SK-N-SH (cell line): ENCODE results near the gene AFAP1L1. TPM values are rescaled to one million over a fixed set of nuclear protein-coding genes. Genes with fewer than 3 reads are reported as not detected.

Experiments
- CTCF ChIA-PET: fragments of 300-600, 350-600 bp; formaldehyde crosslinking; extraction: SDS; loops from one replicate; lab custom pipeline; 2021; lab: Yijun Ruan, JAX
- POLR2A ChIA-PET: fragments of 350-600 bp; sonication (Branson Sonifier 250); formaldehyde crosslinking; extraction: SDS; loops from one replicate; lab custom pipeline; 2020; ENCODE audit warnings: antibody characterized with exemption, inconsistent platforms; lab: Yijun Ruan, JAX
- DNase-seq: peaks from one replicate; pipeline ENCODE4 v3.0.0; 2012
- H2AFZ ChIP-seq: fragments of 200-600 bp; sonication (generic); 2 replicates; pipeline ENCODE4 v1.8.1; 2016; ENCODE audit warnings: antibody characterized with exemption, mild to moderate bottlenecking, low read depth
- H3F3A ChIP-seq: fragments of 200-600 bp; sonication (generic); replicated peaks from 2 replicates; pipeline ENCODE3; 2016; ENCODE audit warnings: antibody characterized with exemption, mild to moderate bottlenecking; ENCODE audit not compliant: insufficient read depth
- H3K27ac ChIP-seq, 2 experiments: fragments of 200-500 bp in 1 of 2; fragments of 200-600 bp in 1 of 2; sonication (Bioruptor generic) in 1 of 2; sonication (generic), shearing (Covaris generic) in 1 of 2; 2 replicates each; pipeline versions ENCODE4 v1.5.1 to v1.6.1; 2014 to 2016; ENCODE audit warnings: low read depth in 2 of 2, inconsistent platforms in 1 of 2, low read length in 1 of 2, mild to moderate bottlenecking in 1 of 2, mixed read lengths in 1 of 2
- H3K27me3 ChIP-seq: fragments of 200-600 bp; sonication (generic), shearing (Covaris generic); 2 replicates; pipeline ENCODE4 v1.6.1; 2016; ENCODE audit warnings: mixed run types; ENCODE audit not compliant: insufficient read depth
- H3K36me3 ChIP-seq, 2 experiments: fragments of 200-500 bp in 1 of 2; fragments of 200-600 bp in 1 of 2; sonication (Bioruptor generic) in 1 of 2; sonication (generic) in 1 of 2; replicated peaks in 1 of 2; 2 replicates each; pipeline versions ENCODE3 to v1.5.1; 2014 to 2016; ENCODE audit warnings: low read length in 1 of 2, mild to moderate bottlenecking in 1 of 2; ENCODE audit not compliant: insufficient read depth in 2 of 2, control insufficient read depth in 1 of 2
- H3K4me1 ChIP-seq, 2 experiments: fragments of 200-500 bp in 1 of 2; fragments of 200-600 bp in 1 of 2; sonication (Bioruptor generic) in 1 of 2; sonication (generic), shearing (Covaris generic) in 1 of 2; 2 replicates each; pipeline versions ENCODE4 v1.5.1 to v1.6.1; 2014 to 2016; ENCODE audit warnings: low read depth in 1 of 2, low read length in 1 of 2, mixed run types in 1 of 2; ENCODE audit not compliant: insufficient read depth in 2 of 2, control insufficient read depth in 1 of 2
- H3K4me2 ChIP-seq: fragments of 200-600 bp; sonication (generic), shearing (Covaris generic); 2 replicates; pipeline ENCODE4 v1.6.1; 2017; ENCODE audit warnings: mixed run types
- H3K4me3 ChIP-seq, 2 experiments: fragments of 200-500 bp in 1 of 2; fragments of 200-600 bp in 1 of 2; sonication (Bioruptor generic) in 1 of 2; sonication (generic), shearing (Covaris generic) in 1 of 2; 2 replicates each; pipeline versions ENCODE4 v1.5.1 to v1.8.1; 2014 to 2016; ENCODE audit warnings: low read depth in 2 of 2, inconsistent platforms in 1 of 2, low read length in 1 of 2, mild to moderate bottlenecking in 1 of 2, mixed read lengths in 1 of 2, moderate library complexity in 1 of 2
- H3K79me2 ChIP-seq: fragments of 200-600 bp; sonication (generic); 2 replicates; pipeline ENCODE4 v1.8.1; 2017; ENCODE audit warnings: mild to moderate bottlenecking; ENCODE audit not compliant: insufficient read depth
- H3K9ac ChIP-seq: fragments of 200-600 bp; sonication (generic); 2 replicates; pipeline ENCODE4 v1.6.1; 2017; ENCODE audit warnings: mixed run types
- H3K9me2 ChIP-seq: fragments of 200-600 bp; sonication (generic); 2 replicates; pipeline ENCODE4 v1.6.1; 2017; ENCODE audit warnings: mixed run types
- H3K9me3 ChIP-seq: fragments of 200-600 bp; sonication (generic); 2 replicates; pipeline ENCODE4 v1.6.1; 2017; ENCODE audit warnings: mixed run types, mild to moderate bottlenecking, moderate library complexity
- H4K20me1 ChIP-seq: fragments of 200-600 bp; sonication (generic); 2 replicates; pipeline ENCODE4 v1.6.1; 2017; ENCODE audit warnings: mild to moderate bottlenecking, mixed run types; ENCODE audit not compliant: insufficient read depth
- CHD2 ChIP-seq: fragments of 150-350 bp; IDR thresholded peaks from 2 replicates; pipeline ENCODE4 v1.6.1; 2018; ENCODE audit warnings: low read length; ENCODE audit not compliant: partially characterized antibody
- CTCF ChIP-seq: fragments of 200-600 bp; sonication (generic); IDR thresholded peaks from 2 replicates; pipeline ENCODE4 v1.6.1; 2017; ENCODE audit warnings: antibody characterized with exemption, mild to moderate bottlenecking, moderate library complexity
- EZH2phosphoT487 ChIP-seq: fragments of 200-600 bp; sonication (generic); IDR thresholded peaks from 2 replicates; pipeline ENCODE4 v1.6.1; 2017; ENCODE audit warnings: low read depth, mixed run types, mild to moderate bottlenecking, antibody characterized with exemption, moderate library complexity, borderline replicate concordance
- FOXJ3 ChIP-seq: sonication (generic); formaldehyde crosslinking; IDR thresholded peaks from 2 replicates; pipeline ENCODE4 v1.5.1; 2020; ENCODE audit warnings: mild to moderate bottlenecking, missing genetic modification reagents
- FOXM1 ChIP-seq: IDR thresholded peaks from 2 replicates; pipeline ENCODE4 v1.4.0; 2012; ENCODE audit warnings: low read depth, mild to moderate bottlenecking
- GATA2 ChIP-seq: sonication (generic); formaldehyde crosslinking; IDR thresholded peaks from 2 replicates; pipeline ENCODE4 v1.5.0; 2020; ENCODE audit warnings: mild to moderate bottlenecking, missing genetic modification reagents
- MAX ChIP-seq: IDR thresholded peaks from 2 replicates; pipeline ENCODE4 v1.4.0; 2012; ENCODE audit warnings: low read depth
- MEF2A ChIP-seq: IDR thresholded peaks from 2 replicates; pipeline ENCODE4 v1.4.0; 2012; ENCODE audit warnings: low read depth, borderline replicate concordance
- NFIC ChIP-seq: IDR thresholded peaks from 2 replicates; pipeline ENCODE4 v1.4.0; 2012; ENCODE audit warnings: borderline replicate concordance
- POLR2AphosphoS5 ChIP-seq: IDR thresholded peaks from 2 replicates; pipeline ENCODE4 v1.6.1; 2012; ENCODE audit warnings: low read depth, low read length
- REST ChIP-seq: IDR thresholded peaks from 2 replicates; pipeline ENCODE4 v1.6.1; 2012; ENCODE audit warnings: mild to moderate bottlenecking, low read depth, low read length, moderate library complexity
- SIN3A ChIP-seq: IDR thresholded peaks from 2 replicates; pipeline ENCODE4 v1.6.1; 2012; ENCODE audit warnings: low read depth, mild to moderate bottlenecking, low read length, moderate library complexity, borderline replicate concordance
- SMC3 ChIP-seq: IDR thresholded peaks from 2 replicates; pipeline ENCODE4 v1.6.1; 2012; ENCODE audit warnings: low read depth, low read length, improper control_type of control experiment
- TAF1 ChIP-seq: IDR thresholded peaks from 2 replicates; pipeline ENCODE4 v1.6.1; 2012; ENCODE audit warnings: low read depth, mild to moderate bottlenecking, low read length, moderate library complexity, borderline replicate concordance
- TCF12 ChIP-seq: IDR thresholded peaks from 2 replicates; pipeline ENCODE4 v1.4.0; 2012
- USF1 ChIP-seq: IDR thresholded peaks from 2 replicates; pipeline ENCODE4 v1.4.0; 2012; ENCODE audit warnings: low read depth, borderline replicate concordance
- USF2 ChIP-seq: fragments of 150-350 bp; IDR thresholded peaks from 2 replicates; pipeline ENCODE4 v1.6.1; 2017; ENCODE audit warnings: antibody characterized with exemption, low read length, low read depth, borderline replicate concordance
- WGBS: methylation state at CpG from one replicate; pipeline ENCODE4 v1.1.6; 2017; ENCODE audit warnings: low lambda C conversion rate; 5-methylcytosine and 5-hydroxymethylcytosine counted together
- polyA plus RNA-seq, 3 experiments: library from polyadenylated mRNA; depleted of rRNA; stranded (reverse); fragments of >200 nt; gene quantifications; 2 replicates each; pipeline ENCODE4 v1.2.3, GENCODE V29; 2012

The AFAP1L1 gene
- polyA plus RNA-seq, 1 of the 3 experiments (the other 2 are of a cell fraction), result 0.82 TPM

GRCh38 chr5:149247726-149248125, 23.9 kb upstream of the AFAP1L1 start:
- Histone ChIP-seq H3K9me3 (no peaks in the 10 kb centered on the region), H3F3A (no peaks in the 10 kb centered on the region), H3K9ac (no peak overlapping the region), H3K27me3 (no peaks in the 10 kb centered on the region), H2AFZ (no peak overlapping the region), H3K79me2 (no peaks in the 10 kb centered on the region), H3K4me3 (no peak overlapping the region), H3K9me2 (no peaks in the 10 kb centered on the region), H4K20me1 (no peaks in the 10 kb centered on the region), H3K36me3 (no peaks in the 10 kb centered on the region), H3K4me1 (no peaks in the 10 kb centered on the region), H3K27ac (no peak overlapping the region), H3K4me2 (no peak overlapping the region)
- ChIA-PET POLR2A (no interaction called here), CTCF (interaction anchor here (1.1 to 1.6 kb wide), 5 partner anchors 11 to 111 kb away, joined by 3 to 7 read pairs (median 3); no protein-coding TSS in a partner anchor)
- TF ChIP-seq GATA2 (no peak), EZH2phosphoT487 (no peak), NFIC (no peak), USF2 (no peak), MEF2A (no peak), CTCF (no peak), FOXJ3 (CRISPR knock-in tag) (no peak), SIN3A (no peak), SMC3 (no peak), TCF12 (no peak), CHD2 (no peak), POLR2AphosphoS5 (no peak), FOXM1 (no peak)
- 81% methylated on average over 8 of the region's 8 CpGs for WGBS
- DNase-seq, result no peak

GRCh38 chr5:149251546-149251945, 20.1 kb upstream of the AFAP1L1 start:
- Histone ChIP-seq H3K4me2 (no peak overlapping the region), H2AFZ (no peak overlapping the region), H3K9me3 (no peaks in the 10 kb centered on the region), H3K27ac (no peak overlapping the region), H3K36me3 (no peaks in the 10 kb centered on the region), H3K27me3 (no peaks in the 10 kb centered on the region), H3K9ac (no peak overlapping the region), H3F3A (no peaks in the 10 kb centered on the region), H3K79me2 (no peaks in the 10 kb centered on the region), H4K20me1 (no peaks in the 10 kb centered on the region), H3K4me3 (no peak overlapping the region), H3K4me1 (no peaks in the 10 kb centered on the region), H3K9me2 (no peaks in the 10 kb centered on the region)
- WGBS, result 28% methylated on average over 4 of the region's 4 CpGs
- DNase-seq, result no peak
- POLR2A ChIA-PET, result no interaction called here
- CTCF ChIA-PET, result interaction anchor here (1.5 kb wide), 1 partner anchor 14 kb away, joined by 5 read pairs; no protein-coding TSS in a partner anchor
- TF ChIP-seq TAF1 (no peak), CTCF (no peak), USF2 (no peak), USF1 (no peak), REST (no peak), POLR2AphosphoS5 (no peak), MAX (no peak)
